IMR-90 (cell line): ENCODE measurements around the gene PFKFB1. TPM values are rescaled to one million over a fixed set of nuclear protein-coding genes. Genes with fewer than 3 reads are reported as not detected.

ENCODE experiments used
- ATAC-seq: fragments of 200-7000 bp; cut with Tn5 transposase; 2 replicates; pipeline ENCODE4 v1.9.1; 2020; ENCODE audit warnings: low read depth, mild to moderate bottlenecking, moderate library complexity
- BruUV-seq: library from RNA; stranded (reverse); fragments of 400-500 nt; replicated peaks from 2 replicates; lab custom pipeline; 2021; lab: Mats Ljungman, UMichigan
- CTCF ChIA-PET: fragments of 300-600 bp; formaldehyde crosslinking; extraction: SDS; loops from one replicate; lab custom pipeline; 2021; ENCODE audit warnings: antibody characterized with exemption; lab: Yijun Ruan, JAX
- POLR2A ChIA-PET: fragments of 300-600 bp; sonication (Branson Sonifier 250); formaldehyde crosslinking; loops from one replicate; lab custom pipeline; 2022; ENCODE audit warnings: antibody characterized with exemption; ENCODE audit not compliant: unreplicated experiment; lab: Charles Lee
- DNase-seq: peaks from one replicate; pipeline ENCODE4 v3.0.0; 2013
- H2AFZ ChIP-seq: replicated peaks from 2 replicates; pipeline ENCODE3; 2013; ENCODE audit warnings: low read length, mild to moderate bottlenecking; ENCODE audit not compliant: poor library complexity
- H2AK5ac ChIP-seq: 2 replicates; pipeline ENCODE4 v1.6.1; 2013; ENCODE audit warnings: low read depth, low read length, inconsistent platforms
- H2AK9ac ChIP-seq: replicated peaks from 2 replicates; pipeline ENCODE3; 2013; ENCODE audit warnings: mild to moderate bottlenecking, low read depth, low read length, moderate library complexity; ENCODE audit not compliant: poor library complexity
- H2BK120ac ChIP-seq: 2 replicates; pipeline ENCODE4 v1.6.1; 2013; ENCODE audit warnings: low read depth, low read length, inconsistent platforms
- H2BK15ac ChIP-seq: 3 replicates; pipeline ENCODE4 v1.6.1; 2013; ENCODE audit warnings: low read depth, low read length, inconsistent platforms
- H2BK20ac ChIP-seq: 2 replicates; pipeline ENCODE4 v1.6.1; 2013; ENCODE audit warnings: low read depth, mild to moderate bottlenecking, inconsistent platforms, low read length, moderate library complexity
- H2BK5ac ChIP-seq: 2 replicates; pipeline ENCODE4 v1.6.1; 2013; ENCODE audit warnings: mild to moderate bottlenecking, low read depth, low read length, inconsistent platforms; ENCODE audit not compliant: poor library complexity, severe bottlenecking
- H3K14ac ChIP-seq: replicated peaks from 2 replicates; pipeline ENCODE4 v1.6.1; 2013; ENCODE audit warnings: low read depth, low read length, inconsistent platforms
- H3K18ac ChIP-seq: 2 replicates; pipeline ENCODE4 v1.6.1; 2013; ENCODE audit warnings: low read depth, low read length, control low read depth
- H3K23ac ChIP-seq: 2 replicates; pipeline ENCODE4 v1.6.1; 2013; ENCODE audit warnings: low read depth, low read length, inconsistent platforms
- H3K27ac ChIP-seq: 2 replicates; pipeline ENCODE4 v1.5.1; 2013; ENCODE audit warnings: mild to moderate bottlenecking, control low read depth, low read length; ENCODE audit not compliant: insufficient read depth
- H3K27me3 ChIP-seq: 2 replicates; pipeline ENCODE4 v1.6.1; 2013; ENCODE audit warnings: low read length; ENCODE audit not compliant: control insufficient read depth, insufficient read depth
- H3K36me3 ChIP-seq: 2 replicates; pipeline ENCODE4 v1.6.1; 2013; ENCODE audit warnings: low read length, mixed read lengths; ENCODE audit not compliant: control insufficient read depth, insufficient read depth
- H3K4ac ChIP-seq: 2 replicates; pipeline ENCODE4 v1.6.1; 2013; ENCODE audit warnings: low read depth, low read length, inconsistent platforms
- H3K4me1 ChIP-seq: 2 replicates; pipeline ENCODE4 v1.6.1; 2013; ENCODE audit warnings: low read length, mixed read lengths; ENCODE audit not compliant: control insufficient read depth, insufficient read depth
- H3K4me2 ChIP-seq: 2 replicates; pipeline ENCODE4 v1.6.1; 2013; ENCODE audit warnings: low read depth, mild to moderate bottlenecking, control low read depth, low read length, moderate library complexity
- H3K4me3 ChIP-seq: 2 replicates; pipeline ENCODE4 v1.5.1; 2013; ENCODE audit warnings: low read depth, mild to moderate bottlenecking, control low read depth, low read length, moderate library complexity; ENCODE audit not compliant: insufficient read depth
- H3K56ac ChIP-seq: 2 replicates; pipeline ENCODE4 v1.6.1; 2013; ENCODE audit warnings: low read length, inconsistent platforms; ENCODE audit not compliant: insufficient read depth; ENCODE audit errors: extremely low read depth
- H3K79me1 ChIP-seq, 2 experiments: 2 replicates each; pipeline ENCODE4 v1.6.1; 2013; ENCODE audit warnings: low read length in 2 of 2, inconsistent platforms in 1 of 2, low read depth in 1 of 2
- H3K9ac ChIP-seq: 2 replicates; pipeline ENCODE4 v1.6.1; 2013; ENCODE audit warnings: low read depth, low read length, control low read depth
- H3K9me1 ChIP-seq: 2 replicates; pipeline ENCODE4 v1.6.1; 2013; ENCODE audit warnings: low read length, inconsistent platforms; ENCODE audit not compliant: insufficient read depth
- H3K9me3 ChIP-seq: 2 replicates; pipeline ENCODE4 v1.6.1; 2013; ENCODE audit warnings: low read length; ENCODE audit not compliant: control insufficient read depth, insufficient read depth
- H4K20me1 ChIP-seq: 2 replicates; pipeline ENCODE4 v1.6.1; 2013; ENCODE audit warnings: low read length, inconsistent platforms; ENCODE audit not compliant: insufficient read depth
- H4K5ac ChIP-seq: 2 replicates; pipeline ENCODE4 v1.6.1; 2013; ENCODE audit warnings: mild to moderate bottlenecking, low read depth, low read length, control low read depth
- H4K8ac ChIP-seq, 2 experiments: 2 replicates each; pipeline ENCODE4 v1.6.1; 2013; ENCODE audit warnings: low read depth in 2 of 2, low read length in 2 of 2, control low read depth in 1 of 2, inconsistent platforms in 1 of 2
- H4K91ac ChIP-seq: 2 replicates; pipeline ENCODE4 v1.6.1; 2013; ENCODE audit warnings: low read depth, low read length, inconsistent platforms; ENCODE audit not compliant: insufficient read depth
- CTCF ChIP-seq: conservative IDR thresholded peaks from 2 replicates; pipeline ENCODE4 v1.5.1; 2012; ENCODE audit warnings: mild to moderate bottlenecking, low read depth, low read length, improper control_type of control experiment
- ELK1 ChIP-seq: fragments of 150-350 bp; IDR thresholded peaks from 2 replicates; pipeline ENCODE4 v1.6.1; 2016; ENCODE audit warnings: low read depth, mild to moderate bottlenecking, low read length, moderate library complexity, borderline replicate concordance
- RFX5 ChIP-seq: IDR thresholded peaks from 2 replicates; pipeline ENCODE4 v1.8.0; 2012; ENCODE audit warnings: low read depth, mild to moderate bottlenecking, low read length, moderate library complexity
- SMC3 ChIP-seq: fragments of 150-350 bp; IDR thresholded peaks from 2 replicates; pipeline ENCODE4 v1.6.1; 2016; ENCODE audit warnings: low read depth, mild to moderate bottlenecking, antibody characterized with exemption, low read length, moderate library complexity
- WGBS, 2 experiments: methylation state at CpG; one replicate each; pipeline versions ENCODE4 v1.1.5 to v1.1.7; 2013; ENCODE audit warnings: missing lambda C conversion rate in 2 of 2; ENCODE audit not compliant: insufficient read length in 1 of 2; ENCODE audit errors: extremely low coverage in 2 of 2; 5-methylcytosine and 5-hydroxymethylcytosine counted together
- dilution Hi-C: fragments of 300-500 bp; cut with HindIII; formaldehyde crosslinking; loops from one replicate; pipeline ENCODE4 v1.14.3; 2018; ENCODE audit warnings: low sequenced_read_pairs; ENCODE audit not compliant: unreplicated experiment
- in situ Hi-C: fragments of 300-500 bp; cut with MboI; formaldehyde crosslinking; loops from 3 replicates; pipeline ENCODE4 v1.14.3; 2019; ENCODE audit warnings: low sequenced_read_pairs, inconsistent platforms, mixed read lengths
- intact Hi-C: fragments of 100-400 bp; cut with micrococcal nuclease; formaldehyde crosslinking; loops from 2 replicates; pipeline ENCODE4 v1.10.0; 2022
- polyA plus RNA-seq, 3 experiments: library from polyadenylated mRNA; depleted of rRNA; stranded (reverse); fragments of >200 nt; gene quantifications; 2 replicates each; pipeline ENCODE4 v1.2.3, GENCODE V29; 2012; ENCODE audit warnings: low replicate concordance in 1 of 3
- total RNA-seq: library from RNA; depleted of rRNA; stranded (reverse); fragments of >200 nt; gene quantifications from 2 replicates; pipeline ENCODE4 v1.2.3, GENCODE V29; 2012

The PFKFB1 gene
- total and polyA plus RNA-seq, 2 of the 4 experiments (the other 2 are of a cell fraction), result under 0.01 to 0.15 TPM

GRCh38 chrX:54928876-54929275, 65.1 kb downstream of the PFKFB1 start:
- Histone ChIP-seq H3K4me3 (no peak overlapping the region), H2BK15ac (no peak overlapping the region), H2BK20ac (no peak overlapping the region), H3K4ac (no peak overlapping the region), H2AFZ (no peak overlapping the region), H3K4me1 (no peaks in the 10 kb centered on the region), H4K20me1 (no peaks in the 10 kb centered on the region; the same call in 1 of the 2 replicates), H3K9ac (no peak overlapping the region), H3K4me2 (no peak overlapping the region), H4K91ac (no peak overlapping the region), H3K18ac (no peak overlapping the region), H2BK5ac (no peak overlapping the region), H3K27me3 (no peaks in the 10 kb centered on the region), H2AK5ac (no peak overlapping the region), H3K36me3 (peaks cover 33% of the 10 kb centered on the region), H2BK120ac (no peak overlapping the region), H2AK9ac (no peak overlapping the region), H3K79me1 (no peaks in the 10 kb centered on the region), H4K8ac (no peak overlapping the region), H3K27ac (no peak overlapping the region), H4K5ac (no peak overlapping the region), H3K9me1 (no peaks in the 10 kb centered on the region; the same call in 1 of the 2 replicates), H3K14ac (no peak overlapping the region), H3K9me3 (no peaks in the 10 kb centered on the region), H3K56ac (no peak overlapping the region), H3K23ac (no peak overlapping the region)
- BruUV-seq, result TSS peak; percentile 60
- in situ Hi-C loops (no loop called here), dilution Hi-C loops (no loop called here), intact Hi-C loops (no loop called here)
- WGBS, 2 experiments, result 83% methylated on average over 3 of the region's 3 CpGs; no CpG with 5 or more reads in 1 of the 2 experiments
- no peak for DNase-seq
- ChIA-PET CTCF (no interaction called here), POLR2A (no interaction called here)
- ATAC-seq, result no peak
- TF ChIP-seq RFX5 (no peak), SMC3 (no peak), CTCF (no peak), ELK1 (no peak)
